HPDE6-E6E7 (cell line): Measurements from ENCODE around the gene MTUS2.

Source experiments
- DNase-seq: peaks from one replicate; pipeline ENCODE4 v3.0.0; 2011; ENCODE audit warnings: missing footprints; ENCODE audit errors: extremely low spot score

MTUS2 gene

DNA sequence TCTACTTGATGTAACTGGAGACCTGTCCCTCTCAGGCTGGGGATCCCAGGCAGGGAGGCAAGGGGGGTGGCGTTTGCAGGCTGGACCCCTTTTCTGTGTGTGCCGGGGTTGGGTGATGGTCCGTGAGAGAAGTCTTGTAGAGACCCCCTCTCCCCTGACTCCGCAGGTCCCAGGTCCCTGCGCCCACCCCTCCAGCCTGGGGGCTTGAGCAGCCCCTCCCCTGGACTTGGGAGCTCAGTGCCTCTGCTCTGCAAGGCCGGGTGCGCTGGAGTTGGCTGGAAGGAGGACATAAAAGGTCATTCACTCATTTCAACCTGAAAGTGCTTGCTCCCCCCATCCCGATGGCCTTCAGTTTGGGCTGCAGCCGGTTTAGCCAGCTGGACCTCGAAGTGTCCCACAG lies 685.8 kb downstream of the MTUS2 start:
- DNase-seq, result no peak

DNA sequence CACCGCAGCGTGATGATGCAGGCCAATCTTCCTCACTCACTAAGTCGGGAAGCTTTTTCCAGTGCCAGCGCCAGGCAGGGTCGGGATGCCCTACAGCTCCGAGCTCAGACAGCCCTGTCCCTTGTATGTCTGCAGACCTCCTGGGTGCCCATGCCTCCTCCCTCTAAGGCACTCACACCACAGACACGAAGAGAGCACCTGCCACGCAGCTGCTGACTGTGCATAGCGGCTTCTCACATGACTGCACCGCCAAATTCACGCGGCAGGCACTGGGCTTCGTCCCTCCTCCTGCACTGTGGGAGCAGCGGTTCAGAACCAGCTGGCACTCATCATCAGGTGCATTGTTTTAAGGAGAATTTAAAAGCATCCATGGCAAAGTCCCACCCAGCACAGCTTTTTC lies 687.2 kb downstream of the MTUS2 start:
- DNase-seq, result no peak

DNA sequence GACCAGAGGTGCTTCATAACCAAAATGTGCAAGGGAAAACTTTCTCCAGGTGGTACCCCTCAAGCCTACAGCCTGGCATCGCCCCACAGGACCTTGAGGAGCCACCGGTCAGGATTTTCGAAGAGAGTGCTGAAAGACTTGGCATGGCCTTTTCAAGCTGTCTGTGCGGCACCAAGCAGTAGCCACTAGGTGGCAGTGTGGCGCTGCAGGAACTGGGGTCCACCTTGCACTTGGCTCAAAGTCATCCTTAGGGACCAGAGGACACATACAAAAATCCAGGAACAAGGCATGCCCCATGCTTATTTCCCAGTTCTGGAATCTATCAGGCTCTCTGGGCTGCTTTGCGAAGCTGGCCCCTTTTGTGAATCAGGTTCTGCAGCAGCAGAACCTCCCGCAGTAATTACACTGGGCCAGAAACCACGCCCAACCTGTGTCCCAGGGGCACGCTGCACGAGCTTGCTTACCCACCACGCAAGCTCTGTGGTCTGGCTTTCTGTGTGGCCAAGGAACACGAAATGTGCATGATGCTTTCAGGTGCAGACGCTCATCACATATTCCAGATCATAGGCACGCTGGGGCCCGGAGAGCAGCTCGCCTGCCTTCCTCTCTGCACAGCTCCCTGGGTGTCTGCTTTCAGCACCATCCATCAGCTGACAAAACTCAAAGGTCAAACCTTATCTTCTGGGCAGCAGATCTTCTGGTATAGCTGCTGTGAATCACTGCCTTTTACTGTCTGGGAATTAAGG lies 688.2 kb downstream of the MTUS2 start:
- peak; percentile 39 for DNase-seq

DNA sequence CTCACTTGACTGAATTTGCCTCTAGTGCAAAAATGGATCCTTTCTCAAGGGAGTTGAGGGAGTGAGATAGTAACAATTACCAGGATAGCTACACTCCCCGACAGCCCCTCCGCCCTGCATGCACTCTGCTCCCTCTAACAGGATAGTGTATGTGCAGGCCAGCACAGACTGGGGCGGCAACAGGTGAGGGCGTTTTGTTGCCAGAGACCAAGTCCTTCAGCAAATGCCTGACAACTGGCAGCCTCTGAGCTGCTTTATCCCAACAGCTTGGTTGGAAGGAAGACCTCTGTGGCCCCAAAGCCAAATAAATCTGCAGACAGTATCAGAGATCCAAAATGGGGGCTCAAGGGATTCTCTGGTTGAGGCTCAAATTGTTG lies 688.7 kb downstream of the MTUS2 start:
- DNase-seq, result no peak

DNA sequence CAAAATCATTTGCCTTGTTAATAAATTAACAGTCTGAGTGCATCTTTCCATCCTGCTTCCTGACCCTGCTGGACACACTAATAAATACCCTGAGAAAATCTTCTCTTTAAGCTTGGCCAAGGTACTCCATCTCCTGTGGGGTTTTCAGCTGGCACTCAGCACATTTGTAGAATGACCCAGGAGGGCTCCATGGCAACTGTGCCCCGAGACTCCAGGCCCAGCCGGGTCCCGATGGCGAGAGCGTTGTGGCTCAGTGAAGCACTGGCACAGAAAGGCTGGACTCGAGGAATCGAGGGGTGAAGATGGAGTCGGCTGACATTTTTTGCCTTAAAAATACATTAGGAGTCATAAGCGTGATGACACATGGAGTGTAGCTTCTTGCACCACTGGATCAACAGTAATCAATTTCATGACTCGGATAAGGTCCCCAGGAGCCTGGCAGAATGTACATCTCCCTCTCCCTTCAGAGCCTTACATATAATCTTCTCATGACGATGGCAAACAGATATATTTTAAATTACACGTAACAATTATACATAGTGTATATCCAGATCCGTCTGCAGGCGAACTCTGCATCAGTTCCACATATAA lies 690.0 kb downstream of the MTUS2 start:
- no peak for DNase-seq

DNA sequence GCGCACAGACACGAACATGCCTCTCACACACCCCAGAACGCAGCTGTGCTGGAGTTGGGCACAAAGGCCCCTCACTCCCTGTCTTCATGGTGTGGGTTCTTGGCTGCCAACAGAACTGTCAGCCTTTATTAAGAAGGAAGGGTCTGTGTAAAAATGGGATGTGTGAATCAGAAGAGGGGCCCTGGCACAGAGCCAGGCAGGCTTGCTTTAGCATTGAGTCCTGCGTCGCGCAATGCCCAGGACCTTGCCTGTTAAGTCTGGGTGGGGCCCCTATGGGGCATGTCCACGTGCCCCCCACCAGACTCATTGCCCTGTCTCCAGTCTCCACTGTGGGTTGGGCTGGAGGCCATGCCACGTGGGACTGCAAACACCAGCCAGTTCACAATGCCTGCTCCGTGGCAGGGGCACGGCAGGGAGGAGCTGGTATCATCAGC lies 690.5 kb downstream of the MTUS2 start:
- no peak for DNase-seq

DNA sequence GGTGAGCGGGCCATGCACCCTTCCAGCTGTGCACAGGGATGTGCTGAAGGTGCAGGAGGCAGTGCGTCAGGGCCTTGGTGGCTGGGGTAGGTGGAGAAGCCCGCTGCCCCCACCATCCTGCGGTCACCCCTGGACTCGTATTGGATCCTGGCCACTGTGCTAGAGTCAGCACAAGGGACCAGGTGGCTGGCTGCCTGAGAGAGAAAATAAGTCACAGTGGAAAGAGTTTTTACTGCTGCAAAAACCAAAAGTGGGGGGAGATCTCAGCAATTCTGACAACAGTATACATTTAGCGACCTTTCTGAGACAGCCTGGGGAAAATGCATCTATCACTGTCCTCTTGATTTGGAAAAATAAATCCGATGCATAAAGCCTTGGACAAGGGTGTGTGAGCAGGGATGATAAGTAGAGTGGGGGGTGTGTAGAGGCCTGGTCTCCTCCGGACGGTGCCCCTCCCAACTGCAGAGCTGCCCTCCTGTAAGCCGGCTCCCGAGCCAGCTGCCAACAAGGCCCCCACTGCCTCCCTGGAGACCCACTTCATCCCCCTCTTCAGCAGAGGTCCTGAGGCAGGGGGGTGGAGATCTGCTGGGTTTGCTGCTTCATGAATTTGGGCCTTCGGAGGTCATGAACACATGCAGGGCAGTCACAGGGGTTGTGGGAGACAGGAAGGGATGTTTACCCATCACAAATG lies 691.1 kb downstream of the MTUS2 start:
- DNase-seq, result no peak

DNA sequence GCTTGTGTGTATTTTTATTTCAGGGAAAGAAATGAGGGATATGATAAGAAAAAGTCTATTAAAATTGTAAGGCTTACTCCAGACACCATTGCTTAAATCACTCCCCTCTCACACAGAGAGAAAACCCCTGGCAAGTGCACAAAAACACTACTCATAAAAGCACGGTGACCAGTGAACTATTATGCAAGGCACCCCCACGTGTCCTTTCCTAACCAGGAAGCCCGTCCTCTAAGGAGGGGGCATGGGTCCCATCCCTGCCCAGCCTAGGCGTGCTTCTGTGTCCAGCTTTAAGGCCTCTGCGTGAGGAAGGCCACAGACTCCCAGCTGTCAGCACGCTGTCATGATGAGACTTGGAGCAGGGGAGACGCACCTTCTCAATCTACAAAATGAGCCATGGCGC lies 691.8 kb downstream of the MTUS2 start:
- no peak for DNase-seq

DNA sequence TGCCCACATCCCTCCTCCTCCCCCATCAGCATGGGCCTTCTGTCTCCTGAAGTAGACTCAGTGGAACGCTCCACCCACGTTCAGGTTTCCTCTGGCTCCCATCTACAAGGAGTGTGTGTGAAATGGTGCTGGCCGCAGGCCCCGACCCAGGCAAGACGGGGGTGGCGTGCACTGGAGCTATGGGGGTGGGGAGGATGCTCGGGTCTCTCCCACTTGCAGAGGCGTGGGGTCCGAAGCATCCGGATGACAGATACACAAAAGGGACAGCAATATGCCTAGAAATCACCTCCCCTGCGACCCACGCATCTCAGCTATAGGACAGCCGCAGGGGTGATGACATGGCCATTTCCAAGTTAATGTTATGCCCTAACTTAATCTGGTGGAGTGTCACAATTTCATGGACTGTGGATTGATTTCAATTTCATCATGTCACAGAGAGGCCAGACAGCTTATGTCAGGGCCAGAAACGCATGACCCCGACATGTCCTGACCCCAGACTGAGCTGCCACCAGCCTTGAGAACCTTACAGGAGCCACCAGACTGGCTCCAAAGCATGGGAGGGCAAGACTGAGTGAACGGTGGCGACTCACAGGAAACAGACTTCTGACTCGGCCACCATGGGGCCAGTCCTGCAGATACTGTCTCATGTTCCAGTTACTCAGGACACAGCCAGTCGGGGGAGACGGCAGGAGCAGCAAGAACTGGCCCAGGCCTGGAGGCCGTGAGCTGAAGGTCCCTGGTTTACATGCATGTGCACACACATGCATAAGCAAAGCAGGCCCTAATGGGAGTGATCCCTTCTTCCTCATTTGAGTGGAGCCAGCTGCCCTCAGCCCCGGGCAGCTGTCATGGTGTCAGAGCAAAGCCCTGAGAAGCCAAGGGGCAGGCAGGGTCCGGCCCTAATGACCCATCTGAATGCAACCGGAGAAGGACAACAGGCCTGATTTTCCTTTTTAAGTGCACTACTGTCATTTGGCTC lies 693.2 kb downstream of the MTUS2 start:
- no peak for DNase-seq

DNA sequence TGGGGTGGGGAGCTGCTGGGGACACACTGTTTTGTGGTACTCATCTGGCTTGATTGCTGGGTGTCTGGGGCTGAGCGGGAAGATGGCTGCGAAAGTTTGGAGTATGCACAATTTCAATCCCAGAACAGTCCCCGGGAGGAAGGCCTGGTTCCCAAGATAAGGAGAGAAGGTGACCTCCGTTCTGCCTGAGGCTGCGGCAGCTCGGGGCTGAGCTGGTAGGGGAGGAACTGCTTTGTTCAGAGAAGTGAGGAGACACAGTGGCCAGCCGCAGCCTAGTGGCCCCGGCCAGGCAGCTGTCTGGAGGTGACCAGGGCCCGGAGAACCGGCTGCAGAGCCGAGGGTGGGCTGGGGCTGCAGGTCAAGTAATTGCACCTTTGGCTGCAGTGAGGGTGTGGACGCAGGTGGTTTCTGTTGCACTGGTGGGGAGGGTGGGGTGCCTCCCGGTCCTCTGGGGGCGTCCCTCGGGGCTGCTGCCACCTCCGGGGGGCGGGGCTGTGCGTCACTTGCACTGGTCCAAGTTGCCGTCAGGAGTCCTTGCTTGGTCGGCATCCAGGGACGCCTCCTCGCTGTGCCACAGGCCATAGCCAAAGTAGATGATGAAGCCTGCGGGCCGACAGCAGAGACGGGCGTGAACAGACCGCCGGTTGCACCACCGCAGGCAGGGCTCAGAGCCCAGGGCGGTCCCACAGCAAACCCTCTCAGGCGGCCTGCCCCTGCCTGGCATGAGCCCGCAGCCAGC lies 694.0 kb downstream of the MTUS2 start:
- no peak for DNase-seq

DNA sequence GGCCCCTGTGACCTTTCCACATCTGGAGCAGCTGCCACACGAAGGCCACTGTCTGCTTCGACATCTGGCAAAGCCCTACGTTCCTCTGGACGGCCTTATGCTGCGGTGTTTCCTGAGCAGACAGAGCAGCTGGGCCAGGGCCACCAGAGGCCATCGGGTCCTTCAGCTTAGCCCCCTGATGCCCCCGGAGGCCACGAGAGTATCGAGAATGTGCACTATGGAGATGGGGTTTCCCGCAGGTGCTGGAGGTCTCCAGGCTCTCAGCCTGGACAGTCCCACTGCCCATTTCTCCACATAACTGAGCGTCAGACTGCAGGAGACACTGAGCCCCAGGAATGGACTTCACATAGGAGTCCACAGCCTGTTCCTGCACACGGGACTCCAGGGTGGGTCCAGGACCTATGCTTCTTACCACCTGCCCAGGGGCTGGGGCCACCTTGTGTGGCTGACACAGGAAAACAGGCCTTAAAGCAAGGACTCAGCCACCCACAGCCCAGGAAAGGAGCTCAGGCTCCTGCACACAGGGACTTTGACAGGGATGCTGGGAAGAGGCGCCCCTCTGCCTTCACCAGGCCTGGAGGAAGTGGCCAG lies 694.7 kb downstream of the MTUS2 start:
- no peak for DNase-seq

DNA sequence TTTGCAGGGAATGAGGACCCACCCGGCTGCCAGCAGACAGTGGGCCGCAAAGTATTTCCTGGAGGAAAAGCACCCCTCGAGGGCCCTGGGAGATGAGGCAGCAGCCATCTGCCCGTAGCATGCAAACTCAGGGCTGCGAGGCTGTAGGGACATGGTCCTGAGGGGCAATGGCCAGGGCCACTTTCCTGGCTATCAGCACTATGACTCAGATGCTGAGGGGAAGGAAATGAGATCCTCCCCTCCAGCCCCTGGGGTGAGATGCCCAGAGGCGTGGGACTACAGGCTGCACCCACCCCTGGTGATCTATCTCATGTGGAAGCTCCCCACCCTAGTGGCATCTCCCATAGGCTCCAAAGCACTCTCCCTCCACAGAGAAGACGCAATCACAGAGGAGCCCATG lies 695.2 kb downstream of the MTUS2 start:
- DNase-seq, result no peak

DNA sequence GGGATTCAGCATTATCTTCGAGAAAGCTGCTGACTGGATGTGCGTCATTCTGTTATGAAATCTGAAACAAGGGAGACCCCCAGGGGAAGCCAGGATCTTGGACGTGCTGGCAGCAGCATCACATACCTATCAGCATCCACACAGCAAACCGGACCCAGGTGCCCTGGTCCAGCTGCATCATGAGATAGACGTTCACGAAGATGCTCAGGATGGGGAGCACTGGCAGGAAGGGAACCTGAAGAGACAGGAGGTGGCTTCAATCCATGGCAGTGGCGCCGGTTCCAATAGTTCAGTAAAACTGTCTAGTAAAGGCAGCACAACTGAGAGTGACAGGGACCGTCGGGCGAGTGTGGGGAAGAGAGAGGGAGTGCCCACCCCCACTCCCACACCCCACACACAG lies 695.9 kb downstream of the MTUS2 start:
- no peak for DNase-seq

DNA sequence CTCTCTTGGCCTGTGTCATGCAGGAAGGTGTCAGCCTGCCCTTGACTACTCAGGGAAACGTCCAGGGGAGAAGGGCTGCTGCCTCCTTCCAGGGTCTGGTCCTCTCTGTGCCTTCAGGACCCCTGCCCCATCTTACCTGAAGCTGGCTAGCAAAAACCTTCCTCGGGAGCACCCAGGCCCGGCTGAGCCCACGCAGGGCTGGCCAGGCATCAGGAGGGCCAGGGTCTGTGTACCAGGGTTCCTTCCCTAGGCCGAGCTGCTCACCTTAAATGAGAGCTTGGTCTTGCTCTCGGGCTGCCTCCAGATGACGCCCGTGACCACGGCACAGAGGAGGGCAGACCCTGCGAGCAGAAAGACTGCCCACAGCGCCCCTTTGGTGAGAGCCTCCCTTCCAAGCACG lies 696.7 kb downstream of the MTUS2 start:
- DNase-seq, result no peak

DNA sequence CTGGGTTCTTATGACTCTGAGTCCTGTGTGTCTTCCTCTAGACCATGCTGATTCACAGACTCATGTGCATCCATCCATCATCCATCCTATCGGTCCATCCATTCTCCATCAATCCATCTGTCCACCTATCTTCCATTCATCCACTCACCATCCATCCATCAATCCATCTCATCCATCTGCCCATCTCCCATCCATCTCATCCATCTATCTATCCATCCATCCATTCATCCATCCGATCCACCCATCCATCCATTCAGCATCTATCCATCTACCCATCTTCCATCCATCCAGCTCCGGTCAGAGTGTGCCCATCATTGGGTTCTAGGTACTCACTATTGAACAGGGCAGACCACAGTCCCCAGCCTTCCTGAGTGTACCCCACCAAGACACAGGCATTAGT lies 699.8 kb downstream of the MTUS2 start:
- DNase-seq, result no peak

DNA sequence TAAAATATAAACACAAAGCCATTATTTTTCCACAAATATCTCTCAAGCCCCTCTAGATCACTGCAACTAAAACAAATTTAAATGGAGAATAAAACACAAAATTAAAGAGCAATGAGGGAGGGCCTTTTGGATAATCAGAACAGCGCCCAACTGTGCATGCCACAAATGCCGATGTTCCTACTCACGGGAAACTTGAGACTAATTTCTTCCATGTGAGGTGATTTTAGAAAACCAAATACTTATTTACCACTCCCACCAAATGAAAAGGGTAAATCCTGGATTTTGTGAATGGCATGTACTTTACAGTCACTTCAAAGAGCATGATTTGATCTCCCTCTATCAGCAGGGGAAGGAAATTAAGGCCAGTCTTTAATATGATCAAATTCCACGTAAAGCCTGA lies 700.5 kb downstream of the MTUS2 start:
- DNase-seq, result no peak

DNA sequence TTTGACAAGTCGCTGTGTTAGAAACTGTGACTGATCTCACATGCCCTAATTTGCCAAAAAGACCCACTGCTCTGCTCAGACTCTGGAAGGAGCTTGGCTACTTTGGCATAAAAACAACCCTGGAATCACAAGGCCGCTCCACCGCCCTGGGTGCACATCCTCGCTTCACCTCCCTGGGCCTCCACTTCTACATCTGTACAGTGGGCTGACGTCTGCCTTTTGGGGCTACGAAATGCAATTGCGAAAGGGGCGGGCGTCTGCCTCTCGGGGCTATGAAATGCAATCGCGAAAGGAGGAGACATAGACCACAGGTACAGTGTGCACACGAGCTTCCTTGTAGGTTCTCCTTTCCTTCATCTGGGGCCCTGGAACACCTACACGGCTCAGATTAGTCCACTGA lies 701.2 kb downstream of the MTUS2 start:
- DNase-seq, result no peak

DNA sequence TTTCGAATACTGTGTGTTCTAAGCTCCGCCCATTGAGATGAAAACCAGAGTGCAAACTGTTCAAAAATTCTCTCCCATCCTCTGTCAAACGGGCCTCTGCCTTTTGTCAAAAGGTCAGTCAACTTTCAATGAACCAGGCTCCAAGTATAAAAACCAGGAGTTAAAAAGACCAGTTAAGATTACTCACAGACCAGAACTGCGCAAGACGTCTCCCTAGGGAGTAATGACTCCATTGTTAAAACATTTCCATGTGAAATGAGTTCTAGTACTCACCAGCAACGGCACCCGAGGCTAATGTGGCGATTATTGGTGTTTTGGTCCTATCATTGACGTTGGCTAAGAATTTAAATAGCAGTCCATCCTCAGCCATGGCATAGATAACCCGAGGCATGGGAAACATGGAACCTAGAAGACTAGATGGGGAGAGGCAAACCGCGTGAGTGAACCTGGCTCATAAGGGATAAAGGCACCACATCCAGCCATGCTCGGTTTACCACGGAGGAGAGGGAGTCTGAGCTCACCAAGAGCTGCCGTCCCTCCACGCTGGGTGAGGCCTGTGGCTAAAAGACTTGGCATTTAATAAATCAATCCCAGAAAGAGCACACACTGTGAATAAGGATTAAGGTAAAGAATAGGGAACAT lies 702.0 kb downstream of the MTUS2 start:
- no peak for DNase-seq

DNA sequence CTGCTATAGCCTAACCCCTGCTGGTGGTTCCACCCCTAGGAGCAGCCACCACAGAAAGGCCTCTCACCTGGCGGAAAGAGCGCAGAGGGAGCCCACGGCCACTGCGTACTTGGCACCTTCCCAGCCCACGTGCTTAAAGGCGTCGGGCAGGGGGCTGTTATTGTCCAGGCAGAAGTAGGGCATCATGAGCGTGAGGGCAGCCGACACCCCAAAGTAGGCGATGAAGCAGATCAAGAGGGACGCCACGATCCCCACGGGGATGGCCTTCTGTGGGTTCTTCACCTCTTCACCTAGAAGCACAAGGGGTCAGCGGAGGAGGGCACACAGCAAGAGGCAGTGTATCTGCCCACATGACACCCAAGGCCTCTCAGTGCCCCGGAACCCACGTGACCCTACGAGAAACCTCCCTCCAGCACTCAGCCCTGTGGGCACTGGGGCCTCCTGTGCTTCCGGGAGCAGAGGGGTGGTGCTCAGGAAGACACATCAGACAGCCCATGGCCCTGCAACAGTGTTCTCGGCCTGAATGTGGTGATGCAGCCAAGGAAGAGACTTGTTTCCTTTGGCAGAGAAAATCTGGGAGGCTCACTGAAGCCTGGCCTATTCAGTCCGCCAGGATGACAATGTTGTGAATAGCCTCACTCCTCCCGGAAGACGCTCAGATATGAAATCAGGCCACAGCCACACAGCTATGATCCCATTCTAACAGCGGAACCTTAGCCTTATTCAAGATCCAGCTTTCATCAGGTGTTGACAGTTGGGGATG lies 703.2 kb downstream of the MTUS2 start:
- DNase-seq, result no peak

DNA sequence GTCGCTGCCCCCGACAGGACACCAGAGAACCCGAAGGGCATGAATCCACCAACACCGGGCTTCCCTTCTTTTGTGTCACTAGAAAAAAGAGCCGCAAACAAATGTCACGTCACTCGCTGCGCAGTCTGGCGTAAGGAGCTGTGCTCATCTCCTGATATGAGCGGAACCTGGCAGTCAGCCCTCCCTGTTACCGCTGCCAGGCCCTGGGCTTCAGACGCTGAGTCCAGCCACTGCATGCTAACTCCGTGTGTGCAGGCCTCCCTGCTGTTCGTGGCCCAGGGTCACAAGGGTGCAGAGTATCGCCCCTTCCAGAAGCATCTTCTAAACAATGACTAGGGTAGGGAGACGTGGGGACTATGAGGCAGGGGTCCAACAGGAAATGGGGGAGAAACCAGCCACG lies 704.0 kb downstream of the MTUS2 start:
- no peak for DNase-seq
